Activated gamma-delta T cell treated with anti-CD3 and anti-CD28 coated beads, Interleukin-2, amount 50 U/mL, for 16 hours (primary cell): ENCODE data around the gene KLHDC10.
"Not testable (repeated sequence)": the region's sequence is repeated elsewhere in the genome, so short reads cannot be mapped to it uniquely, and the experiment has no call there.

Experiments
- DNase-seq: peaks from one replicate; pipeline ENCODE4 v3.0.0-alpha.2; 2020; ENCODE audit warnings: low read depth

KLHDC10 gene

DNA sequence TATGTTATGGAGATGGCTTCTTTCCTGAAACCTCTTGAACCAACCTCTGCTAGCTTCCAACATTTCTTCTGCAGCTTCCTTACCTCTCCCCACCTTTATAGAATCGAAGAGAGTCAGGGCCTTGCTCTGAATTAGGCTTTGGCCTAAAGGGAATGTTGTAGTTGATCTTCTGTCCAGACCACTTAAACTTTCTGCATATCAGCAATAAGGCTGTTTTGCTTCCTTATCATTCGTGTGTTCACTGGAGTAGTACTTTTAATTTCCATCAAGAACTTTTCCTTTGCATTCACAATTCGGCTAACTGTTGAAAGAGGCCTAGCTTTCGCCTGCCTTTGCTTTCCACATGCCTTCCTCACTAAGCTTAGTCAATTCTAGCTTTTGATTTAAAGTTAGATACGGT is 48.0 kb downstream of the KLHDC10 start:
- no peak for DNase-seq

DNA sequence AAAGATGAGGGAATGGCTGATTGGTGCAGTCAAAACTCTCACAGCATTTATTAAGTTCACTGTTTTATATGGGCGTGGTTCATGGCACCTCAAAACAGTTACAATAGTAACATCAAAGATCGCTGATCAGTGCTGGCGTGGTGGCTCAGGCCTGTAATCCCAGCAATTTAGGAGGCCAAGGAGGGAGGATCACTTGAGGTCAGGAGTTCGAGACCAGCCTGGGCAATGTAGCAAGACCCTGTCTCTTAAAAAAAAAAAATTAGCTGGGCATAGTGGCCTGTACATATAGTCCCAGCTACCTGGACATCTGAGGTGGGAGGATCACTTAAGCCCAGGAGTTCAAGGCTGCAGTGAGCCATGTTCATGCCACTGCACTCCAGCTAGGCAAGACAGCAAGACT is 48.5 kb downstream of the KLHDC10 start:
- DNase-seq = no peak

DNA sequence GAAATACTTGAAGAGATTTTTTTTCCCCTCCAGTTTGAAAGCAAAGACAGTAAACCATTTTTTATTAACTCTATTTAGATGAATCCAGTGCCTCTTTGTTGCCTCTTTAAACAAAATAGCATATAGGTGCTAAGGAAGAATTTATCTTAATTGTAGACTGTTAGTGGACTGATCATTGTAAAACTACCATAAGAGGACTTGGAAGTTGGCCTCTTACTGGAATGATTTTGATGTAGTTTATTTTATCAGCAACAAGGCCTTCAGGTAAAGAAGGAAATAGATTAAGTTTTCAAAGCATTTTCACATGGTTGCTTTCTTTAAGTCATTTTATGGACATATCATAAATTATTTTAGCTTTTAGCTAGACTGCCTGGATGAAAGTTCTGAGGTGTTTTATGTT is 53.2 kb downstream of the KLHDC10 start:
- DNase-seq = no peak

DNA sequence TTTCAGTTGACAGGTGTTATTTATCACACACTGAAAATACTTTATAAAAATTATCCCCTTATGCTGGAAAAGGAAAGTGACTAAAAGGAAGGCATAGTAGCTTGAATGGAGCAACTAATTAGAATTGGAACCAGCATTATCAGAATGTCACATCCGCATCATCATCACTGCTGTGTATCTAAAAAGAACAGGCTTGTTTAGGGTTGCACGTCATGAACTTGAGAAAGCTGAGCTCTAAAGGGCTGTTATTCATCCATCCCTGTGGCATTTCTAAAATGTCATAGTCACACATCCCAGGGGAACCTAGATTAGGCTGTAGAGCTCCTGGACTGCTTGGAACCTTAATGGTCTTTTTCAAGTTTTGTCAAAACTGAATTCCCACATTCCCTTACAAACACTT is 54.4 kb downstream of the KLHDC10 start:
- no peak for DNase-seq

DNA sequence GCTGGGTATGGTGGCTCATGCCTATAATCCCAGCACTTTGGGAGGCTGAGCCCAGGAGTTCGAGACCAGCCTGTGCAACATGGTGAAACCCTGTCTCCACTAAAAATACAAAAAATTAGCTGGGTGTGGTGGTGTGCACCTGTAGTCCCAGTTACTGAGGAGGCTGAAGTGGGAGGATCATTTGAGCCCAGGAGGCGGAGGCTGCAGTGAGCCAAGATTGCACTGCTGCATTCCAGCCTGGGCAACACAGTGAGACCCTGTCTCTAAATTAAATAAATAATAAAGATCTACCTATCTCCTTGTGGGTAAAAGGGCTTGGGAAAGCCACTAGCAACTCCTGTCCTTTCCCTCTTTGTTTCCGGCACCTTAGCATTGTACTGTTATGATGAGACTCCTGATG is 56.5 kb downstream of the KLHDC10 start:
- not testable (repeated sequence) for DNase-seq

DNA sequence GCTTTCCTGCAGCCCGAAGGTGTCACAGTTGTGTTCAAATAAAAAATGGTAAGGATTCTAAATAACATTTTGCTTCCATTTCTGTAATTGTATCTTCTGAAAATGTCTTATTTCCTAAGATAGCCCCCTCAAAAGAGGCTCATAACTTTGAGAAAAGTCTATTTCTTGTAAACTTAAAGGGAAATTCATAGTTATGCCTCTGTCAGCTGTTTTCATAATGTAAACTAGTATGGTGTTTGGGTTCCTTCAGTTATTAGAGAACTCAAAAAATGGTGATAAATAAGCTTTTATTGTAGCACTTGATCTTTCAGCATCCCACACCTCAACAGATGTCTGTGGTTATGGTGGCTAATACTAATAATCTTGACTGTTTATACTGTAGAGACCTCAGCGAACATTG is 57.1 kb downstream of the KLHDC10 start:
- DNase-seq = no peak

DNA sequence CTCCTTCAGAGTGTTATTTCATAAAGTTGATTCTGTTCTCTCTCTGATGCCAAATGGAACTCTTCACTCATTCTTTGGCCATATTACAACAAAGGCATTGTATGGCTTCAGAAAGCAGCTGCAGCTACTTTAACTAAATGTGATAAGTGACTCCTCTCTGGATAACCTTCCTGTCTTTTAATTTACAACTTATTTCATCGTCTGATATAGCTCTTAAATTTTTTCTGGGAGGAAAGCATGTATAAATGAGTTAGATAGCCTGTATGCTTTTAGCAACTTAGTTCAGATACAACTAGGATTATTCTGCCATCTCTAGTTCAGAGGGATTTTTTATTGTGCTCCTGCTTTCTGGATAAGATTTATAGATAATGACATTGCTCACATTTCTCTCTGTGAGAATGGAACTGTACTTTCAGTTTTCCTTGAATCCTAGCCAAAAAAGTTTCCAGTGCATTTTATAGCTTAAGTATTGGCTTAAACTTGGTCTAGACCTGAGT is 57.5 kb downstream of the KLHDC10 start:
- no peak for DNase-seq

DNA sequence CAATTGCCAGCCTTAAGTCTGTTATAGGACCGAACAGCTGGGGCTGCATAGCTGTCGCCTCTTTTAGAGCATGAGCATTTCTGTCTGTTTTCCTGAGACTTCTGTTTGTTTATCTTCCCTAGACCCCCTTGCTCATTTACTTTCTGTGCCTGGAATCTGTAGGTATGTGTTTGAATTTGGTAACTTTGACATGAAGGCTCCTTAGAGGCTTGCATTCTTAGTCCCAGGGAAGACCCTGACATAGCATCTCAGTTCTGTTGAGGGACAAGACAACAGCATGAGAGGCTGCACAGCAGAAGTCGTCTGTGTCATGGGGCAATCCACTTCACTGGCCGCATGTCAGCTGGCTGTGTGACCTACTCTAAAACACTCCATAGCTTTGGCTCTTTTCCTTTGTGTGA is 58.7 kb downstream of the KLHDC10 start:
- no peak for DNase-seq

DNA sequence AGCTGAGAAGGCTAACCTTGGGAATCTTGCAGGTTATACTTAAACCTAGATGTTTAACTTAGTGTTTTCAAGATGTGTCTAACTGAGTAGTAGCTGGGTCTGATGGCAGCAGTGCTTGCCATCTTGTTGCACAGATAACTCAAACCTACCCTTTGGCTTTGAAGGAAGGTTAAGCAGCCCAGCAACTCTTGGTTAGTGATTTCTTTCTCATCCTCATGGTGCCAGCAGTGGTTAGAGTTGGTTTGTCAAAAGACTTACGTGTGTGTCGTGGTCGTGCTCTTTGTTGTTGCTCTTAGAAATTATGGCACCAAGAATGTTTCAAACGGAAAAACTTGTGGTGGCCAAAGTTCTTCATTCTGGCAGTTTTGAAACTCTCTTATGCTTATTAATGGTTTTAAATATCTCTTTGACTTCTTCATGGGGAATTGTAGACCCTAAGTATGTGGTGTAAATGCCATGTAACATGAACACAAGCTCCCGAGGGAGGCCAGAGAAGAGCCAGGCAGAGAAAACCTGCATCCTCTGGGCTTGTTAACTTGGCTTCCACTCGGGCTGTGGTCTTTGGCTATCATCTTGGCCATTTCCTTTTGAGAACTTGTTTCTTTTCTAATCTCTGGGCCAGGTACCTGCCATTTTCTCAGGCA is 61.0 kb downstream of the KLHDC10 start:
- no peak for DNase-seq

DNA sequence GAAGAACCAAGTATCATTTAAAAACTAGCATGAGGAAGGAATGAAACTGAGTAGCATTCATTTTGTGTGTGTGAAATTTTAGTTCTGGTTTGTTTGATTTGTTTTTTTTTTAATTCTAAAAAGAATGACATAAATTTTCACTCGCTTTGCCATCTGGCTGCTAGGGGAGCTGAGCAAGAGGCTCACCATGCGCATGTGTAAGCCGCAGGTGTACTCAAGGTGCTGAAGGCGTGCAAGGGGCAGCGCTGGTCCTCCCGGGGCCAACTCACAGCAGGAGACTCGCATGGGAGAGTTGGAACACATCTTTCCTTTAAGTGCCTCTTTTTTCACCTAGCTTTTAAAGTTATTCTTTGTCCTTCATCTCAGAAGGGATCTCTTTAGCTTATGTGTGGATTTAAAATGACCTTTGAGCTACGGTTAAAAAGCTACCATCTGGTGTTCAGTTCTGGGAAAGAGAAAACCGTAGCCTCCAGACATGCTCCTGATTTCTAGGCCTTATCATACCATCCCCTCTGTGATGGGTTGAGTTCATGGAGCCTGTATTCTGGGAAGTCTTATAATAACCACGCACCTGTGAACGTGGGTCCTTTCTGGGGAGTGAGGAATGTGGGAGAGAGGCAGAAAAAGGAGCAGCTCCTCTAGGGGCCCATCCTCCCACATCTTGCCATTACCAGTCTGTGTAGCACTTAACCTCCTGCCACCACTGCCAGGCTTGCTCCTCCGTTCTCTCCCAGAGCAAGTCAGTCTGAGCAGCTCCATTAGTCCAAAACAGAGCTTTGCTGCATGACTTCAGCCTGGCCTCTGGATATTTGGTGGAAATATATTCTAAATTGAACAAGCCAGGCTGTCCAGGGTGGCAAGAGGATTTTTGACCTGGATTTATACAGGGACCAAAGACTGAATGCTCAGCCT is 61.9 kb downstream of the KLHDC10 start:
- DNase-seq = no peak

DNA sequence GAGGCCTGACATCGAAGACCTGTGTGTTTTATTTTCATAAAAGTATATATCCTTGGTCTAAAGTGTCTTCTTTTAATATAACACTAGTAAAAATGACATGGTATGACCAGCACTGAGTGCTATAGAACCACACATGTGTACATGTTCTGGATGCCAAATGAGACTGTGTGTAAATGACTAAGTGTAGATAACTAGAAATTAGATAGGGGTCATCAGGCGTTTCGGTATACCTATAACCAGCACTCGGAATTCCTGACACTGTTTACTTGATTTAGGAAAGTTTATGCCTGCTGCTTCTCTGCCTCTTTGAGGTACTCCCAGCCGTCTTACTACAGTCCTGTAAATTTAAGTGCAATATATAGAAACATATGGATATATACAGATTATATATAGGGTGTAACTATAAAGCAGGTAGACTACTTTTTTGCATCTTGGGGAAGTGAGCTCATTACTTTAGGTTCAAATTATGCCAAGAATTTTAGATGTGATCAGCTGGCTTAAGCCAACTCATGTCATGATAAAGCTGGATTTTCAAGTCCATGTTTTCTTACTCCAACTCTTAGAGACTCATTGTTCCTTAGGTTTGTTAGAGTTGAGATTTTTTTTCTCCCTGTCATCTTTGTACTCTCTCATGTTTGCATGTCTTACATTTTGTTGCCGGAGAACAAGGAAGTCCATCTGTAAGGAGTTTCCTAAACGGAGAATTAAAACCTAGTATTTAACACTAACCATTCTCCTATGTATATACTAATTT is 62.9 kb downstream of the KLHDC10 start:
- no peak for DNase-seq

DNA sequence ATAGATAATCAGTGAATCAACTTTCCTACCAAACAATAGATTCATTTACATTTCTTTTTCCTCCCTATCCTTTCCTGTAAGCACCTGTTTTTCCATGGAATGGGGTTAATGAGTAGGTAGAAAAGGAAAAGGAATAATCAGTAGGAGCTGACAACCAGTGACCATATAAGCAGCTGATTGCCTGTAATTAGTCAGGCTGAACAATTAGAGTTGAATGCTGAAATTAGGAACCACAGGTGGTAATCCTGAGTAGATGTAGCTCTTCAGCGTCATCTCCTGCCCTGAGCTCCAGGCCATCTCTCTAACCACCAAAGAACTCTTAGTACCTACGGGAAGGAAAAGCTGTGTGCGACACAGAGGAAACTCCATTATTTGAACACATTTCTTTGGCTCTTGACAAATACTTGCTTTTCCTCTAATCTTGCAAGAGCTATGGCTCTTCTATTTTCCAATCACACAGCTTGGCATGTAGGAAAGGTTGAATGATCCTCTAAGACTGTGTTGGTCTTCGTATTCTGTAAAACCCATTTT is 63.8 kb downstream of the KLHDC10 start:
- no peak for DNase-seq

DNA sequence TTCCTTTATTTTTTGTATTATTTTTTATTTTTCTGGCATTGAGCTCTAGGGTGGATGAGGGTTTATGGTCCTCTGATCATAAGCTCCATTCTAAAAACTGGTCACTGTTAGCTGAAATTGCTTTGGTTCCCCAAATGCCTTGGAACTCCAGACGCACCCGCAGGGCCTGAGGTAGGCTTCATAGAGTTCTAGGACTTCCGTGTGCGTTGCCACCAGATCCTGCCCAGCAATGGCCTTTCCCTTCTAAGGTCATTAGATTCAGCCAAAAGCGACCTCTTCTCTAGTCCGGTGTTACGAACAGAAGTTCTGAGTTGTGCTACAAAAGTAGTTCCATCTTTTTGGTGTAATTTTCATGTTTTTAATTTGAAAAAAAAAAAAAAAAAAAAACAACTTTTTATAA is 64.4 kb downstream of the KLHDC10 start:
- DNase-seq = no peak

DNA sequence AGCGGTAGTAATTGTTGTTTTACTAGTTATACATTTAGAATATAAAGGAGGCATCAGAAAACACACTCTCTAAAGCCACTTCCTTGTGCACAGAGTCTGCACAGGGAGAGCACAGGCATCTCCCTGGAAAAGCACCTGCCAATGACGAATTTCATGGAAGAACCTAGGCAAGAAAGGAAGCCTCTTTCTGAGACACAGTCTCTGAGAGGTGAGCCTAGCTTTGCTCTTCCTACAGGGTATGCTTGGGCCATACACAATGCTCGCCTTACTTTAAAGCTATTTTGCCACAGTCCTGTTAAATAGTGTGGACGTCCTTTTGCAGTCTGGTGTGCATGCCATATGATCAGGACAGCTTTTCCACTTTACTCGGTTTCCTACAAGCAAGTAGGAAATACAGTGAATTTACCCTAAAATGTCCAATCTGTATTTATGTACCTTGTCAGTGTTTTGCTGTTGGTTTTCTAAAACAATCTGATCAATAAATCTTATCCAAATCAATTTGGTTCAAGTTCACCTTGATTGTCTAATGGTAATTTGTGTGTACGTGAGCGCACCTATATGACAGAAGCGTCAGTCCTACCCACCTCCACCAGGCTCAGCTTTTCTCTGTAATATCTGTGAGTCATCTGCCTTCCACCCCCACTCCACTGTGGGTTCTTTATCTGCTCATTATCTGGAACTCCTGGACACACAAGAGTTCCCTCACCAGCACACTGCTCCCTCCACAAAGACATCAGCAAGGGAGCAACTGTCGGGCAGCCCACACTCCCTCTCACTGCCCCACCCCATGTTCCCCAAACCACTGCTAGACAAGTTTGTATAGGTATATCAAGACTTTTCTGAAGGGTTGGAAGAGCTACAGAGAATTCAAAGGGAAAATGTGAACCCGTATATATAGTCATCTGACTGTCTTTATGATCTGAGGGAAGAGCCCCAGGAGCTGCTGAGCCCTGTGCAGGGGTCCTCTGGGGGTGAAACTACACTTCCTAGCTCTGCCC is 65.2 kb downstream of the KLHDC10 start:
- no peak for DNase-seq

DNA sequence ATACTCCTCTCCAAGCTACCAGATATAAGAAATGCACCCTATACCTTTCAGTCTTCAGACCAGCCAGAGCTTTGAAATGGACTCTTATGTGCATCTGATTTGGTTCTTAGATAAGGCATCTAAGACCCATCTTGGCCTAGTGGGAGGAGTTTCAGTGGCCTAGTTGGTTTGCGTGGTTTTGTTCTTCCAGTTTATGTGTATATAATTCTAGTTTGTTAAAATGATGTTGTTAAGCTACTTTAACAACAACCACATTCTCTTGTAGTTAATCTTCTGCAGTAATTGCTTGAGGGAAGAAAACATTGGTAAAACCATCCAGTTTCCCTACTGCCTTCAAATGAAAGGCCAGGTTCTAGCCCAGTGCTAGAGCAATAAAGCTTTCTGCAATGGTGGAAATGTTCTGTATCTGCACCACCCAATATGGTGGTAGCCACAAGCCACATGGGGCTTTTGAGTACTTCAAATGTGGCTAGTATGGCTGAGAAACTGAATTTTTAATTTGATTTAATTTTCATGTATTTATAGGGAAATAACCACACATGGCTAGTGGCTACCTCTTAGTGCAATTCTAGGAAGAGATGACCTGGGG is 66.3 kb downstream of the KLHDC10 start:
- no peak for DNase-seq

DNA sequence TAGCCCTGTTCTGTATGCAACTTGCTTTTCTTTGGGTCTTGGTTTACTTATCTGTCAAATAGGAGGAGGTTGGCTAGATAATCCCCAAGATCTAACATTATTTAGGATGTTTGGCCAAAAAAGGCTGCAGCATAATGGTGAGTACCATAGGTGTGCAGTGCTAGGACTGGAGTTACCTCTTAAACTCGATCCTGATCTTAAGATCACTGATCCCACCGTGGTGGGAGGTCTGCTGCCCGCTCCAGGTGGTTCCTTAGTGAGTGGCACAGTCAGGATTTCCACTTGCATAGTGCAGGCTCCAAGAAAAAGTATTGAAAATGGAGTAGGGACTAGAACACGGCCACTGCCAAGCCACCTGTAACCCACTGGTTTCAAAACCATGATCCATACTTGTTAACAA is 66.9 kb downstream of the KLHDC10 start:
- DNase-seq = no peak

DNA sequence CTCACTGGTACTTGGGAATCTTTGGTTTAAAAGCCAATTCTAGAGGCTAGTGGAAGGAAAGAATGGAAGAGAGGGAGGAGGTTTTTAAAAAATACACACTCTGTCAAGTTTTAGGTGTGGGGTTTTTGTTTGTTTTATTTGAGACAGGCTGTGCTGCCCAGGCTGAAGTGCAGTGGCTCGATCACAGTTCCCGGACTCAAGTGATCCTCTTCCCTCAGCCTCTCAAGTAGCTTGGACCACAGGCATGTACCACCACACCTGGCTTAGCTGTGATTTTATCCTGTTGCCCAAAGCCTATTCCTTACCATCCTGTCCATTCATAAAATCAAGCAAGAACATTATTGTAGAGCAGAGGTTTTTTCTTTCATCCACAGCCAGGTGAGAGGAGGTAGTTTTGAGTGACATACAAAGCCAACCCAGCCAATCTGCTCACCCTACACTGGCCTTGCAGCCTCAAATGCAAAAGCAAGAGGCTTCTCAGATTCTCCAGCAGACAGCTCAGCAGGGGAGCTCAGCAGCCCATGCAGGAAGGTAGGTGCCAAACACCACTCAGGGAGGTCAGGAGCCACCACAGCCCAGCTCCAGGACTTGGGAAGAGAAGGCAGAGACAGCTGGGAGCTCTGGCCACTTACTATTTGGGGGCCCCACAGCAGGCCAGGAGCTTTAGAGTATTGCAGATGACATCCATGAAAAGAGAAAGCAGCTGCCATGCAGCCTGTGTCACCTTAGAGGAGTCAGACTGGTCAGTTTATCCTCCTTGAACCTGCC is 69.0 kb downstream of the KLHDC10 start:
- DNase-seq = no peak

DNA sequence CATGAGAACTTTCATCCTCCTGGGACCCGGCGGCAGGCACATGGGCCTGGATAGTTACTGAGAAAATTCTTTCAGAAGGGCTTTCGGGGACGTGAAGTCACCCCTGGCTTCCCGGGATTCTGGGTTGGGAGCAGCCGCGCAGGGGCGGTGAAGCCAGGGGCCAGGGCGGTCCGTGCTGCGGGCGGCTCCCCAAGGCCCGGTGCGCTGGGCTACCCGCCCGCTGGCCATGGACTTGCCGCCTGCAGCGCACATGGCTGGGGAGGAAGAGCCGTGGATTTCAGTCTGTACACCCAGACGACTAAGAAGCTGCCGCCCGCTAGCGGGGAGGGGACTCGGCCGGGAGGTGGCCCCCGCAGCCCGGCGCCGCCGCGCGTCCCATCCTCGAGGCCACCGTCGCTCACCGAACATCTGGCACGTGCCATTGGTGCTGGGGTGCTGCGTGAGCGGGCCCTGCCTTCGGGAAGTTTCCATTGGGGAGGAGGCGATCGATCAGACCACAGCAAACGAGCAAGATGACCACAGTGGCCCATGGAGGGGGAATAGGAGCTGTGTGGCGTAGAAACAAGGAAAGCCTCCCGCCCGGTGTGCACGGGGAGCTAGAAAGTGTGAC is 70.3 kb downstream of the KLHDC10 start:
- DNase-seq = no peak

DNA sequence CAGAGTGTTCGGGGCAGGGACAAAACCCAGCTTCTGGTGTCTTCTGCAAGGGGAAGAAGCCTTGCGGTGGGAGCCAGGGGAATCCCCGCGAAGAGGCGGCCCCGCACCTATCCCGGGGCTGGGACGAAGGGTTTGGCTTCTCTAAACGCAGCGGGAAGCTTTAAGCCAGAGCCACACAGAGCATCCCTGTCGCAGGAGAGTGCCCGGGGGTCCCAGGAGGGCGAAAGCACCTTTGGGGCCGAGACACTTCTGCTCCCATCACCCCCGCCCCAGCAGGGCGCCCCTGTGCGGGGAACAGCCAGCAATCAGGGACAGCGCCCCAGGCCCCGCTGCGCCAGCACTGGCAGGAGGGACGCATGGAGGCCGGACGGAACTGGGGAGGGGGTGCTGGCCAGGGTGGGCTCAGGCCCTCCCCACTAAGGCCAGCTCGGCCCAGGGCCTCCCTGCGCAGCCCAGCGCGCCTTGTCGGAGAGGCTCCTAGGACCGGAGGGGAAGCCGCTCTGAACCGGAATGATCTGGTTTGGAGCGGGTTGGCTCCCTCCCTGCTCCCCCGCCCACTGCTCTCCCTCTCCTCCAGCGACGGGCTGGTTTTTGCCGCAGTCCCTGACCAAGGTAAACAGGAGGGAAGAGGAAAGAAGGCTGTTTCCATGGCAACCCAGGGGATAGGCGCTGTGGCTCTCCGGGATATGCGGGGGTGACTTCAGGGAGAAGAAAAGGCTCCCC is 71.0 kb downstream of the KLHDC10 start:
- no peak for DNase-seq
